Osteocyte (in vitro differentiated cells): ENCODE results near the gene PAPPA2. TPM values are rescaled to one million over a fixed set of nuclear protein-coding genes. Genes with fewer than 3 reads are reported as not detected.

Source experiments
- DNase-seq: peaks from one replicate; pipeline ENCODE4 v3.0.0; 2021; ENCODE audit warnings: mixed read lengths; ENCODE audit not compliant: unreplicated experiment; ENCODE audit errors: extremely low spot score
- H3K27ac Mint-ChIP-seq: one replicate; pipeline ENCODE4 v1.8.0; 2021; ENCODE audit warnings: mild to moderate bottlenecking, mixed read lengths; ENCODE audit not compliant: unreplicated experiment
- H3K27me3 Mint-ChIP-seq: one replicate; pipeline ENCODE4 v1.8.0; 2021; ENCODE audit warnings: mixed read lengths; ENCODE audit not compliant: unreplicated experiment
- H3K36me3 Mint-ChIP-seq: one replicate; pipeline ENCODE4 v1.8.0; 2021; ENCODE audit warnings: mixed read lengths; ENCODE audit not compliant: unreplicated experiment
- H3K4me1 Mint-ChIP-seq: one replicate; pipeline ENCODE4 v1.8.0; 2021; ENCODE audit warnings: mixed read lengths; ENCODE audit not compliant: unreplicated experiment
- H3K4me3 Mint-ChIP-seq: one replicate; pipeline ENCODE4 v1.8.0; 2021; ENCODE audit warnings: mild to moderate bottlenecking, moderate library complexity, mixed read lengths; ENCODE audit not compliant: unreplicated experiment
- H3K9me3 Mint-ChIP-seq: one replicate; pipeline ENCODE4 v1.8.0; 2021; ENCODE audit warnings: mixed read lengths; ENCODE audit not compliant: unreplicated experiment
- CTCF ChIP-seq: fragments of 200-600 bp; sonication (generic); IDR thresholded peaks from 2 replicates; pipeline ENCODE4 v1.5.0; 2021; ENCODE audit warnings: antibody characterized with exemption, mild to moderate bottlenecking, moderate library complexity
- total RNA-seq: library from RNA; stranded (reverse); gene quantifications from 2 replicates; pipeline ENCODE4 v1.2.1, GENCODE V29; 2021

PAPPA2 gene
- total RNA-seq, 1 donor from 2014 or later, result 0.35 TPM

- Mint-ChIP-seq H3K4me1 (no peaks in the 10 kb centered on the region), H3K27me3 (no peaks in the 10 kb centered on the region), H3K4me3 (no peak overlapping the region), H3K36me3 (no peaks in the 10 kb centered on the region), H3K9me3 (no peaks in the 10 kb centered on the region), H3K27ac (no peak overlapping the region)
- DNase-seq, result no peak
- TF ChIP-seq CTCF, result no peak
Observed at GRCh38 chr1:176471338-176472121, 8.6 kb downstream of the PAPPA2 start.

GRCh38 chr1:176479971-176480370, 17.0 kb downstream of the PAPPA2 start:
- no peak for TF ChIP-seq CTCF
- H3K36me3 Mint-ChIP-seq, result no peaks in the 10 kb centered on the region
- no peak overlapping the region for H3K4me3 Mint-ChIP-seq
- no peaks in the 10 kb centered on the region for H3K27me3 Mint-ChIP-seq
- no peaks in the 10 kb centered on the region for H3K4me1 Mint-ChIP-seq
- DNase-seq, result no peak
- H3K9me3 Mint-ChIP-seq, result no peaks in the 10 kb centered on the region
- no peak overlapping the region for H3K27ac Mint-ChIP-seq

GRCh38 chr1:176480750-176481149, 17.8 kb downstream of the PAPPA2 start:
- Mint-ChIP-seq H3K9me3 (no peaks in the 10 kb centered on the region), H3K4me1 (no peaks in the 10 kb centered on the region), H3K36me3 (no peaks in the 10 kb centered on the region), H3K27ac (no peak overlapping the region), H3K27me3 (no peaks in the 10 kb centered on the region), H3K4me3 (no peak overlapping the region)
- no peak for TF ChIP-seq CTCF
- no peak for DNase-seq

- Mint-ChIP-seq H3K9me3 (no peaks in the 10 kb centered on the region), H3K27me3 (no peaks in the 10 kb centered on the region), H3K4me1 (no peaks in the 10 kb centered on the region), H3K4me3 (no peak overlapping the region), H3K27ac (no peak overlapping the region), H3K36me3 (no peaks in the 10 kb centered on the region)
- TF ChIP-seq CTCF, result no peak
- DNase-seq, result no peak
Observed at GRCh38 chr1:176485083-176485482, 22.1 kb downstream of the PAPPA2 start.

GRCh38 chr1:176494436-176494835, 31.5 kb downstream of the PAPPA2 start:
- no peaks in the 10 kb centered on the region for H3K27me3 Mint-ChIP-seq
- no peaks in the 10 kb centered on the region for H3K36me3 Mint-ChIP-seq
- no peaks in the 10 kb centered on the region for H3K4me1 Mint-ChIP-seq
- no peak for TF ChIP-seq CTCF
- no peaks in the 10 kb centered on the region for H3K9me3 Mint-ChIP-seq
- no peak overlapping the region for H3K27ac Mint-ChIP-seq
- DNase-seq, result no peak
- no peak overlapping the region for H3K4me3 Mint-ChIP-seq
